Activated CD4-positive, alpha-beta T cell treated with anti-CD3 and anti-CD28 coated beads for 1 hour (primary cell): ENCODE results near the gene C4A.
"Not testable (repeated sequence)": the region's sequence is repeated elsewhere in the genome, so short reads cannot be mapped to it uniquely, and the experiment has no call there.

ENCODE experiments used
- DNase-seq: peaks from one replicate; pipeline ENCODE4 v3.0.0-alpha.2; 2020

C4A gene

DNA sequence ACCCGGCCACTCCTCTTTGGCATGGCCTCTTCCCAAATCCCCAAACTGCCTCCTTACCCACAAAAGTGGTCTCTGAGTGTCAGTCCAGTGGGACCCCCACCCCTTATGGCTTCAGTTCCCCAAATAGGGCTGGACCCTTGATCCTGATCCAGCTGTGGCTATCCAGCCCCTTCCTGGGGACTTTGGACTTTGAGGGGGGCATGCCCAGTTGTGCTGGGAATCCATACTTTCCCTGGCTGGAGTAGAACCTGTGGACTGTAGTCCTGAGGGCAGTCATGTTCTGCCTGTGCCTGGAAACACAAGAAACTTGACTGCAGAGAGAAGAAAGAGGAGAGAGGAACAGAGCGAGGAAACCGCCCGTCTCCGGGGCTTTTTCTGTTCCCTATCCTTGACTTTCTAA lies 55.3 kb downstream of the C4A start:
- not testable (repeated sequence) for DNase-seq

DNA sequence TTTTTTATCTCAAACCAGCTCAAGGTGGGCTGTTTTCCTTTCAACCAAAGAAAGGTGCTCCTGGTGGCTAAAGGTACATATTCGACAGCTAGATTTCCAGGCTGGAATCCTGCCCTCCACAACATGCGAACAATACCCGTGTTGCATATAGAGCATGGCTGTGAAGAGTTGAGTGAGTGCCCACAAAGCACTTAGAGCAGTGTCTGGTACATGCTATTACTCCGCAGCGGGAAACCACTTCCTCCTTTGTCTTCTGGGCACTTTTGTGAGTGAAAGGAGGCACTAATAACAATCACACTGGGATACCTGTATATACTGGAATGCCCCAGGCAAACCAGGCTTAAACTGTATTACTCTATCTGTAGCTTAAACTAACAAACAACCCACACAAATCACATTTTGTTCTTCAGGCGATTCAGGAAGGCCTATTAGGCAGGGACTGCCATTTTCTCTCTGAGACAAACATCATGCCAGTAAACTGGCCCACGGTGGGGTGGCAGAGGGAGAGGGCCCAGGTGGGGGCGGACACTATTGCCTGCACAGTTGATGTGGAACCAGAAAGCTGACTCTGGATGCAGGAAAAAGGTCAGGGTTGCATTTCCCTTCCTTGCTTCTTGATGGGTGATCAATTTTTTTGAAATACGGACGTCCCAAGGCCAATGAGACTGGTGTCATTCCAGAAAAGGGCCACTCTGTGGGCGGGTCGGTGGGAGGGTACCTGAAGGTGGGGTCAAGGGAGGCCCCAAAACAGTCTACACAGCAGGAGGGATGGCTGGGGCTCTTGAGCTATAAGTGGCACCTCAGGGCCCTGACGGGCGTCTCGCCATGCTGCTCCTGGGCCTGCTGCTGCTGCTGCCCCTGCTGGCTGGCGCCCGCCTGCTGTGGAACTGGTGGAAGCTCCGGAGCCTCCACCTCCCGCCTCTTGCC lies 56.0 kb downstream of the C4A start, which contains the start of gene CYP21A2:
Gene CYP21A2, plus strand, starts transcription at position 818 of the 927 bp plus-strand sequence. Its CDS starts 8 bp downstream, at position 826.
- DNase-seq, result not testable (repeated sequence)

DNA sequence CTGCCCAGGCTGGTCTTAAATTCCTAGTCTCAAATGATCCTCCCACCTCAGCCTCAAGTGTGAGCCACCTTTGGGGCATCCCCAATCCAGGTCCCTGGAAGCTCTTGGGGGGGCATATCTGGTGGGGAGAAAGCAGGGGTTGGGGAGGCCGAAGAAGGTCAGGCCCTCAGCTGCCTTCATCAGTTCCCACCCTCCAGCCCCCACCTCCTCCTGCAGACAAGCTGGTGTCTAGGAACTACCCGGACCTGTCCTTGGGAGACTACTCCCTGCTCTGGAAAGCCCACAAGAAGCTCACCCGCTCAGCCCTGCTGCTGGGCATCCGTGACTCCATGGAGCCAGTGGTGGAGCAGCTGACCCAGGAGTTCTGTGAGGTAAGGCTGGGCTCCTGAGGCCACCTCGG lies 57.0 kb downstream of the C4A start:
- DNase-seq, result not testable (repeated sequence)

DNA sequence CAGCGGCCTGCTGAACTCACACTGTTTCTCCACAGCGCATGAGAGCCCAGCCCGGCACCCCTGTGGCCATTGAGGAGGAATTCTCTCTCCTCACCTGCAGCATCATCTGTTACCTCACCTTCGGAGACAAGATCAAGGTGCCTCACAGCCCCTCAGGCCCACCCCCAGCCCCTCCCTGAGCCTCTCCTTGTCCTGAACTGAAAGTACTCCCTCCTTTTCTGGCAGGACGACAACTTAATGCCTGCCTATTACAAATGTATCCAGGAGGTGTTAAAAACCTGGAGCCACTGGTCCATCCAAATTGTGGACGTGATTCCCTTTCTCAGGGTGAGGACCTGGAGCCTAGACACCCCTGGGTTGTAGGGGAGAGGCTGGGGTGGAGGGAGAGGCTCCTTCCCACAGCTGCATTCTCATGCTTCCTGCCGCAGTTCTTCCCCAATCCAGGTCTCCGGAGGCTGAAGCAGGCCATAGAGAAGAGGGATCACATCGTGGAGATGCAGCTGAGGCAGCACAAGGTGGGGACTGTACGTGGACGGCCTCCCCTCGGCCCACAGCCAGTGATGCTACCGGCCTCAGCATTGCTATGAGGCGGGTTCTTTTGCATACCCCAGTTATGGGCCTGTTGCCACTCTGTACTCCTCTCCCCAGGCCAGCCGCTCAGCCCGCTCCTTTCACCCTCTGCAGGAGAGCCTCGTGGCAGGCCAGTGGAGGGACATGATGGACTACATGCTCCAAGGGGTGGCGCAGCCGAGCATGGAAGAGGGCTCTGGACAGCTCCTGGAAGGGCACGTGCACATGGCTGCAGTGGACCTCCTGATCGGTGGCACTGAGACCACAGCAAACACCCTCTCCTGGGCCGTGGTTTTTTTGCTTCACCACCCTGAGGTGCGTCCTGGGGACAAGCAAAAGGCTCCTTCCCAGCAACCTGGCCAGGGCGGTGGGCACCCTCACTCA lies 57.7 kb downstream of the C4A start:
- DNase-seq, result not testable (repeated sequence)

DNA sequence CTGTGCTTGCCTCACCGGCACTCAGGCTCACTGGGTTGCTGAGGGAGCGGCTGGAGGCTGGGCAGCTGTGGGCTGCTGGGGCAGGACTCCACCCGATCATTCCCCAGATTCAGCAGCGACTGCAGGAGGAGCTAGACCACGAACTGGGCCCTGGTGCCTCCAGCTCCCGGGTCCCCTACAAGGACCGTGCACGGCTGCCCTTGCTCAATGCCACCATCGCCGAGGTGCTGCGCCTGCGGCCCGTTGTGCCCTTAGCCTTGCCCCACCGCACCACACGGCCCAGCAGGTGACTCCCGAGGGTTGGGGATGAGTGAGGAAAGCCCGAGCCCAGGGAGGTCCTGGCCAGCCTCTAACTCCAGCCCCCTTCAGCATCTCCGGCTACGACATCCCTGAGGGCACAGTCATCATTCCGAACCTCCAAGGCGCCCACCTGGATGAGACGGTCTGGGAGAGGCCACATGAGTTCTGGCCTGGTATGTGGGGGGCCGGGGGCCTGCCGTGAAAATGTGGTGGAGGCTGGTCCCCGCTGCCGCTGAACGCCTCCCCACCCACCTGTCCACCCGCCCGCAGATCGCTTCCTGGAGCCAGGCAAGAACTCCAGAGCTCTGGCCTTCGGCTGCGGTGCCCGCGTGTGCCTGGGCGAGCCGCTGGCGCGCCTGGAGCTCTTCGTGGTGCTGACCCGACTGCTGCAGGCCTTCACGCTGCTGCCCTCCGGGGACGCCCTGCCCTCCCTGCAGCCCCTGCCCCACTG lies 58.6 kb downstream of the C4A start:
- DNase-seq, result not testable (repeated sequence)

DNA sequence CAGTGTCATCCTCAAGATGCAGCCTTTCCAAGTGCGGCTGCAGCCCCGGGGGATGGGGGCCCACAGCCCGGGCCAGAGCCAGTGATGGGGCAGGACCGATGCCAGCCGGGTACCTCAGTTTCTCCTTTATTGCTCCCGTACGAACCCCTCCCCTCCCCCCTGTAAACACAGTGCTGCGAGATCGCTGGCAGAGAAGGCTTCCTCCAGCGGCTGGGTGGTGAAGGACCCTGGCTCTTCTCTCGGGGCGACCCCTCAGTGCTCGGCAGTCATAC lies 59.1 kb downstream of the C4A start:
- not testable (repeated sequence) for DNase-seq

DNA sequence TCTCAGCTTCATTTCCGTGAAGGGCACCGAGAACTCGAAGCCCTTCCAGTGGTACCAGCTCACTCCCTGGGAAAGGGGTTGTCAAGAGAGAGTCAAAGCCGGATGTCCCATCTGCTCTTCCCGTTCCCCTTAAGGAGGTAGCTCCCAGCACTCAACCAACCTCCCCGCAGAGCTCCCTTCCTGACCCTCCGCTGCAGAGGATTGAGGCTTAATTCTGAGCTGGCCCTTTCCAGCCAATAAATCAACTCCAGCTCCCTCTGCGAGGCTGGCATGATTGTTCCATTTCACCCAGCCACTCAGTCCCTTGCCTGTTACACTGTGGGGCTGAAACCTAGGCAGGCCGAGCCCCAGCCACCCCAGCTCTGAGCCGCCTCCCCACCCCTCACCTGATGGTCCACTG lies 59.5 kb downstream of the C4A start:
- DNase-seq, result not testable (repeated sequence)

DNA sequence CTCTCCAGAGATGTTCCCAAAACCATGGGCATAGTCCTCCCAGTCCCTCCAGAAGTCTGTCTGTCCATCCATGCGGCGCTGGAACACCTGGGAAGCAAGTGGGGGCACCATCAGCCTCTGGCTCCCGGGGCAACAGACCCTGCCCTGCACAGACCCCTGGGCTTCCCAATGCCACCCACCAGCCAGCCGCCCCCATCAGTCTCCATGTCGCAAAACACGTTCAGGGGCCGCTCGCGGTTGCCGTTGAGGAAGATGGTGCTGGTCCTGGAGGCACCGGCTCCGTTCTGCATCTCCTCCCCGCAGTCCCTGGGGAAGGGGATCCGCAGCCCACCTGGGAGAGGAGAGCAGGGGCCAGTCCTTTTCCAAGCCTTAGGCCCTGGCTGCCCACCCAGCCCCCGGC lies 60.4 kb downstream of the C4A start:
- DNase-seq, result not testable (repeated sequence)

DNA sequence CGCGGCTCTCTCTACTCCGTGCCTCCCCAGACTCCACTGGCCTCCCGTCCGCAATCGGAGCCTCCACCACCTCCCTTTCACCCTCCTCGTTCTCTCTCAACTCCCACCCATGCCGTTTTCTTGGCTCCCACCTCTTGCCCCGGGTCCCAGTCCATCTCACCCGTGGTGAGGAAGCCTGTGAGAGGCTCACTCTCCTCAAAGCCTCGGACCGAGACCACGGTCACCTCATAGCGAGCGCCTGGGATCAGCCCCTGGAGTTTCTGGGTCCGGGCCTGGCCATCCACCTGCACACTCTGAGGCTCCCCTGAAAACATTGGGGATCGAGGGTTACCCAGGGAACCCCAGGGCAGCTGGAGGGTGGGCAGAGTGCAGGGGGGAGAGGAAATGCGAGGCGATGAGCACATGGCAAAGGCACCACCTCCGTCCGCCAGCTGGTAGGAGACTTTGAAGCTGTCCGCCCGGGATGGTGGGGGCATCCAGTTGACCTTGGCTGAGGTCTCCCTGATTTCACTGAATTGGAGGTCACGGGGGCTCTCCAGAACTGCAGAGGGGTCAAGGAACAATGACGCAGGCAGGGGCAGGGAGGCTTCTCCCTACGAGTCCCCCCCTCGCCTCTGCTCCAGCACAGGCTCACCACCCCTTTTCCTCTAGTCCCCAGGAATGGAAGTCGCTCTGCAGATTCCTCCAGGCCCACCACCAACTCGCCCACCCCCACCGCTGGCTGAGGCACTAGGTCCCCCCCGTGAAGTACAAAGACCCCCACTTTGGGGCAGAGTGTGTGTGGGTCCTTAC lies 61.9 kb downstream of the C4A start:
- DNase-seq, result not testable (repeated sequence)

DNA sequence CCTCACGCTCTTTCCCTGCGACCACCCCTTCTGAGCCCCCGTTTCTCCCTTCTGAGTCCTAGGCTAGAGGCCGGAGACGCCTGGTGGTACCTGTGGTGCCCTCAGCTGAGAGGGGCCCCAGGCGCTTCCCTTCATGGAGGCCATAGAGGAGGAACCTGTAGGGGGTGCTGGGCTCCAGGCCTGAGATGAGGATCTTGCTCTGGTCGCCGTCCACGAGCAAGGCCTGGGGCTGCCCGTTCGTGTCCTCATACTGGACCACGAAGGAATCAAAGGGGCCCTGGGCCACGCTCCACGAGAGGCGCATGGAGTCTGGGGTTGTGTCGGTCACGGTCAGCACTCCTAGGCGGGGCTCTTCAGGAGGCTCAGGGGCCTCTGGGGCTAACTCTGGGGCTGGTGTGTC lies 63.1 kb downstream of the C4A start:
- not testable (repeated sequence) for DNase-seq

DNA sequence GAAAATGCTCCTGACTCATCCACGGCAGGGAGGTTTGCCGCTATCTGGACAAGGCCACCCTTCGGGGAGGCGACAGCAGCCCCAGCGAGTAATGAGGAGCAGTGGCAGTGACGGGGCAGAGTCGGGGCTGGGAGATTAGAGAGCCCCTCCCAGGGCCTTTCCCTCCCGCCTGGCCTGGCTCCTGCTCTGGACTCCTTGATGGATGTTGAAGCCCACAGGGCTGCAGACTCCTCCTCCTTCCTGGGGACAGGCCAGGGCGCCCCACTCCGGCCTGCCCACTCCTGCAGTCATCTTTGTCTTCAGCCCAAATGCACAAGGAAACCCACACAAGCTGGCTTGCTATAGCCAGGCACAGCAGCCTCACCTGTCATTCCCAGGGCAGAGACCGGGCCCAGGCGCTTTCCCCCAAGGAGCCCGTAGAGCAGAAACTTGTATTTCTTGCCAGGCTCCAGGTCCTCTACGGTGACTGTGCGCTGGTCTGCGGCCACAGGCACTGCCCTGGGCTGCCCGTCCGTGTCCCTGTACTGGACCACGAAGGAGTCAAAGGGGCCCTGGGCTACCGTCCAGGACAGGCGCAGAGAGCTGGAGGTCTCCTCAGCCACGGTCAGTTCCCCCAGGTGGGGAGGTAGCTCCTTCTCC lies 64.1 kb downstream of the C4A start:
- no peak for DNase-seq

DNA sequence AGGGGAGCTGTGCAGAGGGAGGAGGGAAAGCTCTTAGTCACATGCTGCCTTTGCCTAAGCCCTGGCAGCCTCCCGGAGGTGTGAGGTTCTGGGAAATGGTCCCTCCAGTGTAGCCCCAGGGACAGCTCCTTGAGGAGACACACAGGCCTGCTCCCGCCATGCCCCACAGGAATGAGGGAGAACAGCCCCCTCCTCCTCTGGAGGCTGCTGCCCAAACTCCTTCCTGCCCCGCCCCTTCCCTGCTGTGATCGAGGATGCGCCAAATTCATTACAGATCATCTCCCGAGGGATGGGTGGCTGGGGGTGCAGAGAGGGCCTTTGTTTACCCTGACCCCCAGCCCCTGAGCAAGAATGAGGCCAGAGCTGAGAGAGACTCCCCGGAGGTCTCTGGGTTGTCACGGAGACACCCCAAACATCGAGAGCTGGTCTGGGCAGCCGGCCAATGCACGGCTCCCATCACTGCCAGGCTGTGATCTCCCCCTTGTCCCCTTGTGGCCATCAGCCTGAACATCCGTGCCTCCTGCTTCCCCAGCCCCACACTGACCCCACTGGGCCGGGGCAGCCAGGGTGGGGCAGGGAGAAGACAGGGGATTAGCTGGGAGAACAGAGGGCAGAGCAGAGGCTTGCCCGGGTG lies 64.7 kb downstream of the C4A start:
- no peak for DNase-seq

DNA sequence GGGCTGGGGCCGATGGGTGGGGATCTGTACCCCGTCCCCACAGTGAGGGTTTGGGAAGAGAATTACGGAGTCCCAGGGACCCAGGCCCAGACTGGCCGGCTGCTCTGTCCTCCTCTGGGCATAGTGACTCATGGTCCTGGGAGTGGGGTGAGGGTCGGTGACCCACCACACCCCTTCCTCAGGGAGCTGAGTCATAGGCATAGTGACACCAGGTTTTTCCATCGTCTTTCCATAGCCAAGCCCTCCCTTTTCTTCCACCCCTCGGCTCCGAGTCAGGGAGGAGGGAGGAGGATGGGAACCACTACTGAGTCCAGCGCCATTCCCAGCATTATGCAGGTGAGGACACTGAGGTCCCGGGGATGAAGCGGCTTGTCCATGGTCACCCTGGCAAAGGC lies 65.2 kb downstream of the C4A start:
- DNase-seq, result no peak

DNA sequence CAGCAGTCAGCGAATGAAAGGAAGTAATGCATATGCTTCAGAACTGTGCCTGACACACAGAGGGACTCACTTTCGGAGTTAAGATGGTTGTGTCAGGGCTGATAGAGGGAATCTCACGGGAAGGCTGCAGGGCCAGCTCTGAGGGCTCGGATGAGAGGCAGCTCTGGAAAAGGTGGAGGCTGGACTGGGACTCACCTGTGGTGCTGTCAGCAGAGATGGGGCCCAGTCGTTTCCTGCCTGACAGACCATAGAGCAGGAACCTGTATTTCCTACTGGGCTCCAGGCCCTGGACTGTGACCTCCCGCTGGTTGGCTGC lies 65.6 kb downstream of the C4A start:
- DNase-seq, result no peak

DNA sequence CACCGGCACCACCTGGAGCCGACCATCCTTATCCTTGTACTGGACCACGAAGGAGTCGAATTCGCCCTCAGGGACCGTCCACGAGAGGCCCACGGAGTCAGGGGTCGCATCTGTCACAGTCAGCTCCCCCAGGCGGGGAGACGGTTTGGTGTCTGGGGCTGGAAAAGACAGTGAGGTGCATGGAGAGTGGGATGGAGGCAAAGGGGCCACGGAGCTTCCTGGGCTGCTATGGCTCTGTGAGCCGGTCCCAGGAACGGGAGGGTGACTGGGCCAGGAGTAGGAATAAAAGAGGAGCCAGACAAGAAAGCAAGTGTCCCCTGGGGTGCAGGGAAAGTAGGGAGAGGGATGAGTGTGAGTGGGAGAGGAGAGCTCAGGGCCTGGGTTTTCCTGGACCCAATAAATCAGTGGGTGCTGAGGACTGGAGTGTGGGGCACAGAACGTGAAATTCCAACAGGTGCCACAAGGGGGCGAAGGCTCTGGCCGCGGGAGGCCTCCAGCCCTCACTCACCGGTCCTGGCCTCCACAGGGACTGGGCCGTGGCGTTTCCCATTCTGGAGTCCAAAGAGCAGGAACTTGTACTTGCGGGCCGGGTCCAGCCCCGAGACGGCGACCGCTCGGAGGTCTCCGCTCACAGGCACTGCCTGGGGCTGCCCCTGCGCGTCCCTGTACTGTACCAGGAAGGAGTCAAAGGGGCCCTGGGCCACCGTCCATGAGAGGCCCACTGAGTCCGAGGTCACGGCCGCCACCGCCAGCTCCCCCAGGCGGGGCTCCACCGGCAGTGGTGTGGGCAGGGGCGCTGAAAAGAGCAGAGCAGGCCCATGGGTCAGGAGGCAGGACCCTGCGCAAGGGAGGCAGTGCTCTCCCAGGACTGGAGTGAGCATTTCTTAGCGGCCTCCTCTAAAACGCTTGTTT lies 66.3 kb downstream of the C4A start:
- DNase-seq, result peak; percentile 49

DNA sequence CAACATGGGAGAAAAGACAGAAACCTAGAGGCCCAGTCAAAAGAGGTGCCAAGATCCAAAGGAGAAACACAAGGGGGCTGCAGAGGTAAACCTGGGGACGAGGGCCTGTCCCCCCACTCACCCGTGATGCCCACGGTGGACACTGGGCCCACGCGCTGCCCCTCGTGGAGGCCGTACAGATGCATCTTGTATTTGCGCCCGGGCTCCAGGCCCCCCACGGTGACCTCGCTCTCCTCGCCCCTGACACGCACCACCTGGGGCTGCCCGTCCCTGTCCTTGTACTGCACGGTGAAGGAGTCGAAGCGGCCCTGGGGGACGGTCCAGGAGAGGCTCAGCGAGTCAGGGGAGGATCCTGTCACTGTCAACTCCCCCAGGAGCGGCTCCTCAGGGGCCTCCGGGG lies 67.3 kb downstream of the C4A start:
- DNase-seq, result not testable (repeated sequence)

DNA sequence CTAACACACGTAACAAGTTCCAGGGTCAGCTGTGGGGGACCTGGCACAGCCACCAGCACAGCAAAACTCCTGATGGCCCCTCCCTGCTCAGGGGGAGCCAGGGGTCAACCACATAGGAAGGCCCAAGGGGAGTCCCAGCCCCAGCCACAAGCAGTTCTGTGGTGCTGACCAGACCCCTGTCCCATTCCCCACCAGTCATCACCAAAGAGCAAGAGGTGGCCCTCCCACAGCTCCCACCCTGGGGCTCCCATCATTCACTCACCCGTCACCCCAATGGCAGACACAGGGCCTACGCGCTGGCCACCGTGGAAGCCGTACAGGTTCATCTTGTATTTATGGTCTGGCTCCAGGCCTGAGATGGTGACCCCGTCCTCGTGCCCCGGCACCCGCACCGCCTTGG lies 67.9 kb downstream of the C4A start:
- DNase-seq, result not testable (repeated sequence)

DNA sequence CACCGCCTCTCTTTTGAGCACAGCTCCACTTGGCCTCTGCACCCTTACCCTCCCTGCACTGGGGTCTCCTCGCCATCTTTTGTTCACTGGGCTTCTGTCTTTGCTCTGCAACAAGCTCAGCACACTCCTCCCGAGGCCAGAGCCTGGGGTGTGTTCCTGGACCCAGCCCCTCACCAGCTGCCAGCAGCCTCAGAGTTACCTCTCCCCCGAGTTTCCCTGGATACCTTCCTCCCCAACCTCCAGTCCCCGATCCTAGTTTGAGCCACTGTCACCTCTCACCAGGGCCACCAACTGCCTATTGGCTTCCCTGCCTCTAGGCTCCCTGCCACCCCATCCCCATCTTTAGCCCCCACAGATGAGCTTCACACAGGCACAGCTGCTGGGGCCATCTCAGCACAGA lies 68.7 kb downstream of the C4A start:
- no peak for DNase-seq
